A549 (cell line): ENCODE measurements around the gene SREBF1. TPM values are rescaled to one million over a fixed set of nuclear protein-coding genes. Genes with fewer than 3 reads are reported as not detected.

Source experiments
- ATAC-seq, 2 experiments: fragments of 200-7000 bp in 1 of 2; fragments of >200 bp in 1 of 2; cut with Nextera tagmentation in 1 of 2; cut with Tn5 transposase in 1 of 2; 3 replicates each; pipeline versions ENCODE4 v1.8.0 to v1.9.1; 2018 to 2020; ENCODE audit warnings: mild to moderate bottlenecking in 1 of 2, moderate library complexity in 1 of 2
- CTCF ChIA-PET: fragments of 300-600 bp; sonication (Branson Sonifier 250); formaldehyde crosslinking; extraction: SDS; loops from one replicate; lab custom pipeline; 2021; ENCODE audit warnings: antibody characterized with exemption, inconsistent platforms; lab: Yijun Ruan, JAX
- POLR2A ChIA-PET: fragments of 350-600 bp; formaldehyde crosslinking; extraction: SDS; loops from one replicate; lab custom pipeline; 2021; ENCODE audit warnings: antibody characterized with exemption, inconsistent platforms; lab: Yijun Ruan, JAX
- DNase-seq, 2 experiments: peaks; one replicate each; pipeline versions ENCODE4 v3.0.0 to v3.0.0-alpha.2; 2011 to 2016; ENCODE audit warnings: low read depth in 1 of 2, low spot score in 1 of 2
- FAIRE-seq: peaks from 2 replicates; lab custom pipeline; 2011; peaks lifted over from hg19 to GRCh38; lab: Jason Lieb, UNC
- H3K27ac ChIP-seq, 2 experiments: fragments of >200 bp; sonication (Bioruptor Twin); formaldehyde crosslinking; 3 replicates each; pipeline ENCODE4 v1.5.1; 2016 to 2017
- H3K4me1 ChIP-seq: fragments of >200 bp; sonication (Bioruptor Twin); formaldehyde crosslinking; 3 replicates; pipeline ENCODE4 v1.6.1; 2016
- H3K4me2 ChIP-seq: fragments of >200 bp; sonication (Bioruptor Twin); formaldehyde crosslinking; 3 replicates; pipeline ENCODE4 v1.6.1; 2016
- H3K4me3 ChIP-seq: fragments of >200 bp; sonication (Bioruptor Twin); formaldehyde crosslinking; 3 replicates; pipeline ENCODE4 v1.5.1; 2016
- H3K9me3 ChIP-seq: fragments of >200 bp; sonication (Bioruptor Twin); formaldehyde crosslinking; 3 replicates; pipeline ENCODE4 v1.6.1; 2016
- BHLHE40 ChIP-seq: IDR thresholded peaks from 2 replicates; pipeline ENCODE4 v1.6.1; 2012; ENCODE audit warnings: low read depth, low read length, inconsistent platforms
- CHD4 ChIP-seq: fragments of 200-600 bp; sonication (generic); IDR thresholded peaks from 2 replicates; pipeline ENCODE4 v1.6.1; 2016; ENCODE audit warnings: antibody characterized with exemption, mild to moderate bottlenecking, borderline replicate concordance
- EHMT2 ChIP-seq: fragments of 200-600 bp; sonication (generic); IDR thresholded peaks from 2 replicates; pipeline ENCODE4 v1.6.1; 2016; ENCODE audit warnings: antibody characterized with exemption, low read depth, mild to moderate bottlenecking, moderate library complexity
- EP300 ChIP-seq, 2 experiments: fragments of >200 bp; sonication (Bioruptor Twin); formaldehyde crosslinking; IDR thresholded peaks; 2 replicates in 1 of 2; 3 replicates in 1 of 2; pipeline ENCODE4 v1.6.1; 2016 to 2017
- FOXS1 ChIP-seq: fragments of 250-450 bp; sonication (Bioruptor Pico); IDR thresholded peaks from 2 replicates; pipeline ENCODE4 v1.5.0; 2020; ENCODE audit warnings: mild to moderate bottlenecking, moderate library complexity
- HOXA7 ChIP-seq: fragments of 250-450 bp; sonication (Bioruptor Pico); IDR thresholded peaks from 2 replicates; pipeline ENCODE4 v1.5.0; 2020; ENCODE audit warnings: mild to moderate bottlenecking, moderate library complexity
- HOXB5 ChIP-seq: fragments of 250-450 bp; sonication (Bioruptor Pico); IDR thresholded peaks from 2 replicates; pipeline ENCODE4 v1.5.0; 2020; ENCODE audit warnings: mild to moderate bottlenecking, moderate library complexity
- JUNB ChIP-seq: fragments of >200 bp; sonication (Bioruptor Twin); formaldehyde crosslinking; IDR thresholded peaks from 2 replicates; pipeline ENCODE4 v1.6.1; 2016
- MAZ ChIP-seq: fragments of 150-350 bp; IDR thresholded peaks from 2 replicates; pipeline ENCODE4 v1.6.1; 2014; ENCODE audit warnings: antibody characterized with exemption, low read depth, low read length, borderline replicate concordance
- PHF8 ChIP-seq: fragments of 200-600 bp; sonication (generic); IDR thresholded peaks from 2 replicates; pipeline ENCODE4 v1.6.1; 2016; ENCODE audit warnings: low read depth, mild to moderate bottlenecking, antibody characterized with exemption, moderate library complexity, borderline replicate concordance
- POLR2AphosphoS2 ChIP-seq: conservative IDR thresholded peaks from 2 replicates; pipeline ENCODE4 v1.6.1; 2012; ENCODE audit warnings: low read length, improper control_type of control experiment, inconsistent platforms
- RAD21 ChIP-seq, 2 experiments: fragments of >200 bp in 1 of 2; sonication (Bioruptor Twin) in 1 of 2; formaldehyde crosslinking in 1 of 2; IDR thresholded peaks in 1 of 2; conservative IDR thresholded peaks in 1 of 2; 2 replicates in 1 of 2; 3 replicates in 1 of 2; pipeline ENCODE4 v1.6.1; 2012 to 2018; ENCODE audit warnings: inconsistent platforms in 1 of 2
- RARB ChIP-seq: fragments of 250-450 bp; sonication (Bioruptor Pico); IDR thresholded peaks from 2 replicates; pipeline ENCODE4 v1.8.0; 2021; ENCODE audit warnings: mild to moderate bottlenecking, moderate library complexity
- RNF2 ChIP-seq: fragments of 200-600 bp; sonication (generic); IDR thresholded peaks from 2 replicates; pipeline ENCODE4 v1.6.1; 2016; ENCODE audit warnings: low read depth, mild to moderate bottlenecking, antibody characterized with exemption, moderate library complexity, borderline replicate concordance
- ZC3H11A ChIP-seq: fragments of 450-650 bp; IDR thresholded peaks from 2 replicates; pipeline ENCODE4 v1.6.1; 2014; ENCODE audit warnings: antibody characterized with exemption, mild to moderate bottlenecking
- ZNF302 ChIP-seq: fragments of 250-450 bp; sonication (Bioruptor Pico); IDR thresholded peaks from 2 replicates; pipeline ENCODE4 v1.9.0; 2021; ENCODE audit warnings: inconsistent platforms, mild to moderate bottlenecking, moderate library complexity
- ZSCAN20 ChIP-seq: fragments of 250-450 bp; sonication (Bioruptor Pico); IDR thresholded peaks from 2 replicates; pipeline ENCODE4 v1.8.0; 2022; ENCODE audit warnings: mild to moderate bottlenecking, moderate library complexity
- WGBS: methylation state at CpG from one replicate; pipeline ENCODE4 v1.1.6; 2017; ENCODE audit errors: missing lambda C conversion rate; 5-methylcytosine and 5-hydroxymethylcytosine counted together
- polyA plus RNA-seq, 4 experiments: library from polyadenylated mRNA; depleted of rRNA in 3 of 4; stranded (reverse); fragments of >200 nt; fragmentation: RNase III in 1 of 4; extraction: RNeasy Plus Mini Kit Qiagen cat#74134 plus additional on column Dnase treatment in 1 of 4; gene quantifications; 2 replicates in 3 of 4; 3 replicates in 1 of 4; pipeline ENCODE4 v1.2.3, GENCODE V29; 2011 to 2017
- TF ChIP-seq, protein P1 (sequence below): IDR thresholded peaks from 2 replicates; pipeline ENCODE4 v1.6.1; 2012; ENCODE audit warnings: low read depth, borderline replicate concordance
- TF ChIP-seq, protein P2 (sequence below): IDR thresholded peaks from 2 replicates; pipeline ENCODE4 v1.6.1; 2012
- TF ChIP-seq, protein P3 (sequence below): fragments of >200 bp; sonication (Bioruptor Twin); formaldehyde crosslinking; IDR thresholded peaks from 3 replicates; pipeline ENCODE4 v1.6.1; 2016

The SREBF1 gene
- polyA plus RNA-seq, 2 of the 4 experiments (the other 2 are of a cell fraction) = 47.4 to 159 TPM

DNA sequence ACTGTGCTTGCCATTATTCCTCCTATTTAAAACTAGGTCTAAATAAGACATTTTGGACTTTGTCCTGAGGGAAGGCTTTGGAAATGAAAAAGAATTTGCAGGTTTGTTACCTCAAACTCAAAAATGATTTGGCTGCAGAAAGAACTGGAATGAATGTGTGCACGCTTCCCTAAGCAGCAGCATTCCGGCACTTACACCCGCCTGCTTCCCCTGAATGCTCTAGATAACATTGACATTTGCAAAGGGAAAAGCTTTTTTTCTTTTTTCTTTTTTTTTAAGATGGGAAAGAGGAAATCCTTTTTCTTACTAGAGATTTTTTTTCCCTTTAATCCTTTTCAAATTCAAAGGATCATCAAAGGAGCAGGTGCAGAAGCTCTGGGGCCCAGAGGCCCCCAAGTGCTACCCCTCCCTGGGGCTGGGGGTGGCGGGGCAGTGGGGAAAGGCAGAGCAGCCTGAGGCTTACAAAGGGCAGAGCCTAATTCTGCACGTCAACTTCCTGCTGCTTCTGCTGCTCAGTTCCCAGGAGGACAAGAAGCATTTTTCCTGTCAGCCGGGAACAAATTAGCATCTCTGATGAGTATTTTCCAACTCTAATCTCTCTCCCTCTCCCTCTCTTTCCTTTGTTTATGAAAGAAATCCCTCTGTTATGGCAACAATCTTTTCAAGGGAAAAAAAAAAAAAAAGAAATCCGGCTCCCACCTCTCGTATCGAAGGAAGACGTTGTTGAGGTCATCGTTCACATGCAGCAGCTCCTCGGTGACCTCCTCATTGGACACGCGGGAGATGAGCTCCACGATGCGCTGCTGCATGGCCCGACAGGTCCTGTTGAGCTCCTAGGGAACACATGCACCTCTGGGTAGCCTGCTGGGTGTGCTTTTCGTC is 32.1 kb upstream of the SREBF1 start:
- Histone ChIP-seq H3K27ac (no peak overlapping the region), H3K4me3 (no peak overlapping the region), H3K4me1 (peaks cover 5% of the 10 kb centered on the region; the same call in 1 of the 3 replicates), H3K4me2 (no peak overlapping the region), H3K9me3 (no peaks in the 10 kb centered on the region)
- 92% methylated on average over 18 of the region's 18 CpGs for WGBS
- DNase-seq (no peak), ATAC-seq (no peak), FAIRE-seq (no peak)
- CTCF ChIA-PET = interaction anchor here (1.3 to 35.9 kb wide), 4 partner anchors 8 to 50 kb away, joined by 4 to 859 read pairs (median 27); no protein-coding TSS in a partner anchor
- TF ChIP-seq JUNB = no peak
- no peak for TF ChIP-seq ZSCAN20 (CRISPR knock-in tag)
- TF ChIP-seq, protein P1, sequence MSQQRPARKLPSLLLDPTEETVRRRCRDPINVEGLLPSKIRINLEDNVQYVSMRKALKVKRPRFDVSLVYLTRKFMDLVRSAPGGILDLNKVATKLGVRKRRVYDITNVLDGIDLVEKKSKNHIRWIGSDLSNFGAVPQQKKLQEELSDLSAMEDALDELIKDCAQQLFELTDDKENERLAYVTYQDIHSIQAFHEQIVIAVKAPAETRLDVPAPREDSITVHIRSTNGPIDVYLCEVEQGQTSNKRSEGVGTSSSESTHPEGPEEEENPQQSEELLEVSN = no peak
- no peak for TF ChIP-seq RAD21 (conservative IDR thresholded peaks at IDR 0.05 in 1 of 2, IDR thresholded peaks at IDR 0.05 in 1 of 2)
- no peak for TF ChIP-seq EHMT2
- no peak for TF ChIP-seq ZC3H11A
- TF ChIP-seq RARB (CRISPR knock-in tag) = no peak
- no peak for TF ChIP-seq FOXS1 (CRISPR knock-in tag)
- TF ChIP-seq RNF2 = no peak
- no peak for TF ChIP-seq HOXA7 (CRISPR knock-in tag)
- no peak for TF ChIP-seq EP300 (IDR thresholded peaks at IDR 0.05)
- no peak for TF ChIP-seq ZNF302 (CRISPR knock-in tag)
- no peak for TF ChIP-seq MAZ
- TF ChIP-seq, protein P2, sequence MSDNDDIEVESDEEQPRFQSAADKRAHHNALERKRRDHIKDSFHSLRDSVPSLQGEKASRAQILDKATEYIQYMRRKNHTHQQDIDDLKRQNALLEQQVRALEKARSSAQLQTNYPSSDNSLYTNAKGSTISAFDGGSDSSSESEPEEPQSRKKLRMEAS = no peak
- TF ChIP-seq HOXB5 (CRISPR knock-in tag) = no peak
- POLR2A ChIA-PET = no interaction called here

DNA sequence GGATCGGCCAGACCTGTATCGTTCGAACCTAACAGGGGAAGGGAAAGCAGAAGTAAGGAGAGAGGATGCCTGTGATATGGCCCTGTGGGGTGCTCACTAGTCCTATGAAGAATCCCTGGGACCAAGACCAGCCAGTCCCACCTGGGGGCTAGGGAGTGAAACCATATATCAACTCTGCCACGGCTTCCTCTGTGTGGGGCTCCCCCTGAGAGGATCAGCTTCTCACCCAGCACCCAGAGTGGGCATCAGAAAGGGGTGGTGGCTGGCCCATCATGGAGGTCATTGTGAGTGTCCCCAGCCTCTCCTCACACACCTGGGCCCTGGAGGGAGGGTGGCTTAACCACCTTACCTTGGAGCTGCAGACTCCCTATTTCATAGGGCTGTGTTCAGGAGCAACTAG is 30.1 kb upstream of the SREBF1 start:
- POLR2A ChIA-PET = no interaction called here
- H3K9me3 ChIP-seq = no peaks in the 10 kb centered on the region
- no peak overlapping the region for H3K27ac ChIP-seq
- no peak overlapping the region for H3K4me2 ChIP-seq
- DNase-seq = no peak
- TF ChIP-seq, protein P1 = no peak
- no peak for TF ChIP-seq BHLHE40
- no peak for TF ChIP-seq CHD4
- no peak for TF ChIP-seq MAZ
- TF ChIP-seq PHF8 = no peak
- TF ChIP-seq, protein P3, sequence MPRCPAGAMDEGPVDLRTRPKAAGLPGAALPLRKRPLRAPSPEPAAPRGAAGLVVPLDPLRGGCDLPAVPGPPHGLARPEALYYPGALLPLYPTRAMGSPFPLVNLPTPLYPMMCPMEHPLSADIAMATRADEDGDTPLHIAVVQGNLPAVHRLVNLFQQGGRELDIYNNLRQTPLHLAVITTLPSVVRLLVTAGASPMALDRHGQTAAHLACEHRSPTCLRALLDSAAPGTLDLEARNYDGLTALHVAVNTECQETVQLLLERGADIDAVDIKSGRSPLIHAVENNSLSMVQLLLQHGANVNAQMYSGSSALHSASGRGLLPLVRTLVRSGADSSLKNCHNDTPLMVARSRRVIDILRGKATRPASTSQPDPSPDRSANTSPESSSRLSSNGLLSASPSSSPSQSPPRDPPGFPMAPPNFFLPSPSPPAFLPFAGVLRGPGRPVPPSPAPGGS = no peak
- TF ChIP-seq, all 56 proteins: peak for 0
- CTCF ChIA-PET = interaction anchor here (0.5 to 35.9 kb wide), 10 partner anchors 24 to 918 kb away, joined by 3 to 859 read pairs (median 4); no protein-coding TSS in a partner anchor
- ATAC-seq (peak in 1 of 2 experiments; percentile 18; a peak in 1 of 6 replicates), FAIRE-seq (no peak)
- Histone ChIP-seq H3K4me3 (no peak overlapping the region), H3K4me1 (no peaks in the 10 kb centered on the region)
- WGBS = 84% methylated on average over 4 of the region's 4 CpGs

DNA sequence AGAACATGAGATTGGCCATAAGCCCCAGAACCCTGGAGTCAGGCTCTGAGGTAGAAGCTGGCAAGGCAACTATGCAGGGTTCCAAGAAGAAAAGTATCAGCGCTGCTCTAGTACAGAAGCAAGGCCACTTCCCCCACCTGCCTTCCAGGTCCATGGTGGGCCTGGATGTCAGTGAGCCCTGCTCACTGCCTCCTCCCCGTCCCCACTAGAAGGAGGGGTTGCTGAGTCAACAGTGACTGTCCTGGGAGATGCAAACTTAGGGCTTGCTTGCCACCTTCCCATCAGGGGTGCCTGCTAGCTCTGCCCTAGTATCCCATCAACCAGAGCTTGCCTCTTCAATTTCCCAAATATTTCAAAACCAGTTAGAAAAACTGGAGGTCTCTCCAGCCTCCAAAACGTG is 29.6 kb upstream of the SREBF1 start:
- no peak for TF ChIP-seq POLR2AphosphoS2
- no peak for DNase-seq
- ChIA-PET CTCF (interaction anchor here (0.5 to 35.9 kb wide), 7 partner anchors 25 to 917 kb away, joined by 3 to 859 read pairs (median 4); no protein-coding TSS in a partner anchor), POLR2A (no interaction called here)
- ATAC-seq = no peak
- Histone ChIP-seq H3K27ac (no peak overlapping the region), H3K4me3 (no peak overlapping the region), H3K9me3 (no peaks in the 10 kb centered on the region), H3K4me1 (no peaks in the 10 kb centered on the region), H3K4me2 (no peak overlapping the region)
- 61% methylated on average over 3 of the region's 3 CpGs for WGBS
- FAIRE-seq = no peak
